ENCODE data around the gene PARD6B. TPM values are rescaled to one million over a fixed set of nuclear protein-coding genes. Genes with fewer than 3 reads are reported as not detected.
A peak's percentile ranks its signal among the peaks of the same experiment; 100 is the strongest.

Gene PARD6B
- total and polyA plus RNA-seq, 2 of the 13 experiments (the other 11 are each of a cell fraction or from before 2014, with no cell fraction given), result 6.9 to 22.2 TPM

GRCh38 chr20:50746138-50746940, 15.0 kb downstream of the PARD6B start (continued):
- TF ChIP-seq, protein P1, sequence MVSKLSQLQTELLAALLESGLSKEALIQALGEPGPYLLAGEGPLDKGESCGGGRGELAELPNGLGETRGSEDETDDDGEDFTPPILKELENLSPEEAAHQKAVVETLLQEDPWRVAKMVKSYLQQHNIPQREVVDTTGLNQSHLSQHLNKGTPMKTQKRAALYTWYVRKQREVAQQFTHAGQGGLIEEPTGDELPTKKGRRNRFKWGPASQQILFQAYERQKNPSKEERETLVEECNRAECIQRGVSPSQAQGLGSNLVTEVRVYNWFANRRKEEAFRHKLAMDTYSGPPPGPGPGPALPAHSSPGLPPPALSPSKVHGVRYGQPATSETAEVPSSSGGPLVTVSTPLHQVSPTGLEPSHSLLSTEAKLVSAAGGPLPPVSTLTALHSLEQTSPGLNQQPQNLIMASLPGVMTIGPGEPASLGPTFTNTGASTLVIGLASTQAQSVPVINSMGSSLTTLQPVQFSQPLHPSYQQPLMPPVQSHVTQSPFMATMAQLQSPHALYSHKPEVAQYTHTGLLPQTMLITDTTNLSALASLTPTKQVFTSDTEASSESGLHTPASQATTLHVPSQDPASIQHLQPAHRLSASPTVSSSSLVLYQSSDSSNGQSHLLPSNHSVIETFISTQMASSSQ (IDR thresholded peaks at IDR 0.05; ENCODE audit: low read depth), result peak; percentile 79
- TF ChIP-seq, protein P1 (CRISPR knock-in tag; IDR thresholded peaks at IDR 0.05; ENCODE audit: borderline replicate concordance), result peak; percentile 83; the same call in 1 of the 2 replicates
- TF ChIP-seq EED (CRISPR knock-in tag; IDR thresholded peaks at IDR 0.05), result no peak
- TF ChIP-seq, protein P2, sequence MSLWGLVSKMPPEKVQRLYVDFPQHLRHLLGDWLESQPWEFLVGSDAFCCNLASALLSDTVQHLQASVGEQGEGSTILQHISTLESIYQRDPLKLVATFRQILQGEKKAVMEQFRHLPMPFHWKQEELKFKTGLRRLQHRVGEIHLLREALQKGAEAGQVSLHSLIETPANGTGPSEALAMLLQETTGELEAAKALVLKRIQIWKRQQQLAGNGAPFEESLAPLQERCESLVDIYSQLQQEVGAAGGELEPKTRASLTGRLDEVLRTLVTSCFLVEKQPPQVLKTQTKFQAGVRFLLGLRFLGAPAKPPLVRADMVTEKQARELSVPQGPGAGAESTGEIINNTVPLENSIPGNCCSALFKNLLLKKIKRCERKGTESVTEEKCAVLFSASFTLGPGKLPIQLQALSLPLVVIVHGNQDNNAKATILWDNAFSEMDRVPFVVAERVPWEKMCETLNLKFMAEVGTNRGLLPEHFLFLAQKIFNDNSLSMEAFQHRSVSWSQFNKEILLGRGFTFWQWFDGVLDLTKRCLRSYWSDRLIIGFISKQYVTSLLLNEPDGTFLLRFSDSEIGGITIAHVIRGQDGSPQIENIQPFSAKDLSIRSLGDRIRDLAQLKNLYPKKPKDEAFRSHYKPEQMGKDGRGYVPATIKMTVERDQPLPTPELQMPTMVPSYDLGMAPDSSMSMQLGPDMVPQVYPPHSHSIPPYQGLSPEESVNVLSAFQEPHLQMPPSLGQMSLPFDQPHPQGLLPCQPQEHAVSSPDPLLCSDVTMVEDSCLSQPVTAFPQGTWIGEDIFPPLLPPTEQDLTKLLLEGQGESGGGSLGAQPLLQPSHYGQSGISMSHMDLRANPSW (CRISPR knock-in tag; IDR thresholded peaks at IDR 0.05; ENCODE audit: borderline replicate concordance), result peak; percentile 88
- no peak for TF ChIP-seq ZNF652 (CRISPR knock-in tag; IDR thresholded peaks at IDR 0.05; ENCODE audit: borderline replicate concordance, low read depth)
- TF ChIP-seq ZBTB43 (CRISPR knock-in tag; conservative IDR thresholded peaks at IDR 0.05), result no peak; the same call in 1 of the 2 replicates
- TF ChIP-seq ZSCAN5A (CRISPR knock-in tag; IDR thresholded peaks at IDR 0.05; ENCODE audit: borderline replicate concordance), result peak; percentile 52; the same call in 1 of the 2 replicates
- no peak for TF ChIP-seq ZNF10 (CRISPR knock-in tag; IDR thresholded peaks at IDR 0.05; ENCODE audit: borderline replicate concordance, low read depth)
- TF ChIP-seq BCLAF1 (IDR thresholded peaks at IDR 0.05), result no peak
- TF ChIP-seq PRPF4 (IDR thresholded peaks at IDR 0.05; ENCODE audit: low read depth, low read length, poor library complexity, severe bottlenecking), result no peak
- no peak for TF ChIP-seq JDP2 (CRISPR knock-in tag; IDR thresholded peaks at IDR 0.05; ENCODE audit: borderline replicate concordance)
- TF ChIP-seq PHF8 (CRISPR knock-in tag; IDR thresholded peaks at IDR 0.05), result no peak; the same call in 1 of the 2 replicates
- no peak for TF ChIP-seq PHB2 (IDR thresholded peaks at IDR 0.05; ENCODE audit: partially characterized antibody)
- peak; percentile 58; the same call in 1 of the 2 replicates for TF ChIP-seq DMAP1 (CRISPR knock-in tag; IDR thresholded peaks at IDR 0.05)
- TF ChIP-seq ZNF549 (CRISPR knock-in tag; IDR thresholded peaks at IDR 0.05), result no peak
- no peak for TF ChIP-seq ZBTB8A (CRISPR knock-in tag; IDR thresholded peaks at IDR 0.05; ENCODE audit: borderline replicate concordance, low read depth)

All from HepG2 (cell line).